ENCODE measurements around the gene TACC3.

The TACC3 gene

GRCh38 chr4:1703867-1704266, 17.5 kb upstream of the TACC3 start:
- no peak for DNase-seq (ENCODE audit: low spot score)

- DNase-seq (ENCODE audit: low spot score), result no peak
These were observed 15.6 kb upstream of the TACC3 start for GRCh38 chr4:1705732-1706131.

GRCh38 chr4:1706358-1706757, 15.0 kb upstream of the TACC3 start:
- DNase-seq (ENCODE audit: low spot score), result no peak

GRCh38 chr4:1708581-1708980, 12.7 kb upstream of the TACC3 start:
- no peak for DNase-seq (ENCODE audit: low spot score)

- DNase-seq (ENCODE audit: low spot score), result no peak
These were observed 10.2 kb upstream of the TACC3 start for GRCh38 chr4:1711055-1711570.

- peak; percentile 56 for DNase-seq (ENCODE audit: low spot score)
These were observed 9.6 kb upstream of the TACC3 start for GRCh38 chr4:1711571-1712215.

GRCh38 chr4:1712216-1713002, 8.9 kb upstream of the TACC3 start, which contains the start of gene SLBP:
Gene SLBP (minus strand): TSS chr4:1712319. CDS start chr4:1712188, 131 bp downstream.
- DNase-seq (ENCODE audit: low spot score), result peak; percentile 97

- DNase-seq (ENCODE audit: low spot score), result no peak
These were observed 8.1 kb upstream of the TACC3 start for GRCh38 chr4:1713003-1713851.

- DNase-seq (ENCODE audit: low spot score), result peak; percentile 64
These were observed 6.9 kb upstream of the TACC3 start for GRCh38 chr4:1714303-1715001.

- no peak for DNase-seq (ENCODE audit: low spot score)
These were observed 6.1 kb upstream of the TACC3 start for GRCh38 chr4:1715002-1715758.

- no peak for DNase-seq (ENCODE audit: low spot score)
These were observed 5.0 kb upstream of the TACC3 start for GRCh38 chr4:1716065-1716945.

GRCh38 chr4:1717129-1718094, 3.9 kb upstream of the TACC3 start:
- DNase-seq (ENCODE audit: low spot score), result no peak

- no peak for DNase-seq (ENCODE audit: low spot score)
These were observed 3.0 kb upstream of the TACC3 start for GRCh38 chr4:1718095-1718850.

GRCh38 chr4:1720163-1720983, 948 bp upstream of the TACC3 start:
- peak; percentile 50 for DNase-seq (ENCODE audit: low spot score)

- DNase-seq (ENCODE audit: low spot score), result no peak
These were observed 587 bp downstream of the TACC3 start for GRCh38 chr4:1721666-1722550.

- DNase-seq (ENCODE audit: low spot score), result no peak
These were observed 1.3 kb downstream of the TACC3 start for GRCh38 chr4:1722551-1723118.

All from kidney tubule cell (primary cell).